H1 (cell line): ENCODE measurements around the gene SMYD3. TPM values are rescaled to one million over a fixed set of nuclear protein-coding genes. Genes with fewer than 3 reads are reported as not detected.

Experiments
- CHD7 ChIP-seq: fragments of 300-600 bp; sonication (generic); IDR thresholded peaks from 2 replicates; pipeline ENCODE4 v1.7.1; 2012; ENCODE audit warnings: low read length, moderate library complexity, mild to moderate bottlenecking, inconsistent platforms; ENCODE audit not compliant: insufficient replicate concordance
- EP300 ChIP-seq, 2 experiments: IDR thresholded peaks; 1 replicate in 1 of 2; 2 replicates in 1 of 2; pipeline ENCODE4 v1.6.1; 2011 to 2012; ENCODE audit warnings: low read depth in 2 of 2, low read length in 2 of 2, mild to moderate bottlenecking in 2 of 2, borderline replicate concordance in 1 of 2, inconsistent platforms in 1 of 2, moderate library complexity in 1 of 2
- RBBP5 ChIP-seq: IDR thresholded peaks from 2 replicates; pipeline ENCODE4 v1.7.1; 2012; ENCODE audit warnings: low read depth, mild to moderate bottlenecking, inconsistent platforms, low read length, moderate library complexity, borderline replicate concordance
- SIX5 ChIP-seq: IDR thresholded peaks from 2 replicates; pipeline ENCODE4 v1.6.1; 2011; ENCODE audit warnings: mild to moderate bottlenecking, low read depth, low read length
- SRF ChIP-seq: IDR thresholded peaks from 2 replicates; pipeline ENCODE4 v1.6.1; 2011; ENCODE audit warnings: mild to moderate bottlenecking, low read depth, low read length, moderate library complexity
- polyA plus RNA-seq, 7 experiments: library from polyadenylated mRNA; depleted of rRNA in 3 of 7; stranded (reverse) in 5 of 7; unstranded in 2 of 7; fragments of >200 nt in 5 of 7; fragments of 200-250 nt in 2 of 7; gene quantifications; 1 replicate in 5 of 7; 2 replicates in 1 of 7; 4 replicates in 1 of 7; pipeline versions ENCODE4 v1.2.1 to v1.2.3, GENCODE V29; 2011 to 2013; ENCODE audit warnings: missing spikeins in 2 of 7, mixed read lengths in 2 of 7
- total RNA-seq: library from RNA; stranded (reverse); fragmentation: NEBNext Ultra II Directional; extraction: Animal tissue kit (Norgen Biotek cat#: 25700); gene quantifications from 2 replicates; pipeline ENCODE4 v1.2.1, GENCODE V29; 2021

Gene SMYD3
- total and polyA plus RNA-seq, 2 of the 8 experiments (the other 6 are each of a cell fraction or from before 2014, with no cell fraction given), result 17.3 to 25.4 TPM

GRCh38 chr1:246197076-246197475 lies 310.0 kb downstream of the SMYD3 start (continued):
- TF ChIP-seq CHD7 (no peak), SIX5 (no peak), SRF (no peak), EP300 (IDR thresholded peaks at IDR 0.05; ENCODE audit: borderline replicate concordance in 1 of 2, low read depth in 2 of 2, low read length in 2 of 2) (no peak), RBBP5 (no peak)
